WTC11 (cell line): ENCODE data around the gene CNGA4. TPM values are rescaled to one million over a fixed set of nuclear protein-coding genes. Genes with fewer than 3 reads are reported as not detected.

Source experiments
- ATAC-seq: fragments of 200-7000 bp; cut with Tn5 transposase; 2 replicates; pipeline ENCODE4 v1.10.0; 2021; ENCODE audit warnings: mild to moderate bottlenecking, moderate library complexity
- CTCF ChIA-PET: fragments of 300-600 bp; sonication (Branson Sonifier 250); formaldehyde crosslinking; loops from one replicate; lab custom pipeline; 2021; ENCODE audit warnings: antibody characterized with exemption; lab: Charles Lee
- POLR2A ChIA-PET: fragments of 350-600 bp; sonication (Branson Sonifier 250); formaldehyde crosslinking; loops from one replicate; lab custom pipeline; 2021; ENCODE audit warnings: antibody characterized with exemption; lab: Charles Lee
- DNase-seq: peaks from one replicate; pipeline ENCODE4 v3.0.0; 2021; ENCODE audit warnings: low spot score
- H3K27ac Mint-ChIP-seq: 2 replicates; pipeline ENCODE4 v1.8.0; 2021; ENCODE audit warnings: mixed read lengths
- H3K27me3 Mint-ChIP-seq: 2 replicates; pipeline ENCODE4 v1.8.0; 2021; ENCODE audit warnings: low read depth, mild to moderate bottlenecking, moderate library complexity, mixed read lengths
- H3K36me3 Mint-ChIP-seq: 2 replicates; pipeline ENCODE4 v1.8.0; 2021; ENCODE audit warnings: mixed read lengths
- H3K4me1 Mint-ChIP-seq: 2 replicates; pipeline ENCODE4 v1.8.0; 2022; ENCODE audit warnings: mixed read lengths
- H3K4me3 Mint-ChIP-seq: 2 replicates; pipeline ENCODE4 v1.8.0; 2021; ENCODE audit warnings: mild to moderate bottlenecking, moderate library complexity, mixed read lengths
- H3K9me3 Mint-ChIP-seq: 2 replicates; pipeline ENCODE4 v1.8.0; 2021; ENCODE audit warnings: mixed read lengths
- CDX4 ChIP-seq: fragments of 250-450 bp; sonication (Bioruptor Pico); IDR thresholded peaks from 2 replicates; pipeline ENCODE4 v1.9.0; 2021; ENCODE audit warnings: moderate library complexity, mild to moderate bottlenecking, inconsistent platforms, borderline replicate concordance
- CTCF ChIP-seq: fragments of 200-600 bp; IDR thresholded peaks from 2 replicates; pipeline ENCODE4 v1.8.0; 2022; ENCODE audit warnings: antibody characterized with exemption
- ELF4 ChIP-seq: sonication (generic); formaldehyde crosslinking; IDR thresholded peaks from 2 replicates; pipeline ENCODE4 v1.8.1; 2022; ENCODE audit warnings: low read depth, mild to moderate bottlenecking, moderate library complexity, missing genetic modification reagents
- ETV6 ChIP-seq: sonication (generic); formaldehyde crosslinking; IDR thresholded peaks from 2 replicates; pipeline ENCODE4 v1.8.1; 2022; ENCODE audit warnings: mild to moderate bottlenecking, missing genetic modification reagents
- FOXP1 ChIP-seq: sonication (generic); formaldehyde crosslinking; IDR thresholded peaks from 2 replicates; pipeline ENCODE4 v1.8.0; 2022; ENCODE audit warnings: missing genetic modification reagents, mild to moderate bottlenecking, moderate library complexity, borderline replicate concordance
- GRHL2 ChIP-seq: fragments of 250-450 bp; sonication (Bioruptor Pico); IDR thresholded peaks from 2 replicates; pipeline ENCODE4 v1.8.0; 2022; ENCODE audit warnings: mild to moderate bottlenecking, moderate library complexity; ENCODE audit not compliant: insufficient replicate concordance, severe bottlenecking
- GTF2I ChIP-seq: fragments of 250-450 bp; sonication (Bioruptor Pico); conservative IDR thresholded peaks from 2 replicates; pipeline ENCODE4 v1.4.0; 2021; ENCODE audit warnings: mild to moderate bottlenecking
- MAX ChIP-seq: sonication (generic); formaldehyde crosslinking; IDR thresholded peaks from 2 replicates; pipeline ENCODE4 v1.8.0; 2022; ENCODE audit warnings: mild to moderate bottlenecking, missing genetic modification reagents
- MXD4 ChIP-seq: fragments of 250-450 bp; sonication (Bioruptor Pico); IDR thresholded peaks from 2 replicates; pipeline ENCODE4 v1.8.0; 2021; ENCODE audit warnings: mild to moderate bottlenecking, moderate library complexity, borderline replicate concordance
- NFATC4 ChIP-seq: fragments of 250-450 bp; sonication (Bioruptor Pico); IDR thresholded peaks from 2 replicates; pipeline ENCODE4 v1.9.0; 2021; ENCODE audit warnings: mild to moderate bottlenecking
- NFYB ChIP-seq: sonication (generic); formaldehyde crosslinking; conservative IDR thresholded peaks from 2 replicates; pipeline ENCODE4 v1.8.0; 2022; ENCODE audit warnings: low read depth, missing genetic modification reagents
- NR2C2 ChIP-seq: sonication (generic); formaldehyde crosslinking; IDR thresholded peaks from 2 replicates; pipeline ENCODE4 v1.8.0; 2022; ENCODE audit warnings: mild to moderate bottlenecking, missing genetic modification reagents
- TEAD1 ChIP-seq: sonication (generic); formaldehyde crosslinking; IDR thresholded peaks from 2 replicates; pipeline ENCODE4 v1.8.0; 2022; ENCODE audit warnings: mild to moderate bottlenecking, missing genetic modification reagents
- TP53 ChIP-seq: sonication (generic); formaldehyde crosslinking; IDR thresholded peaks from 2 replicates; pipeline ENCODE4 v1.8.1; 2023; ENCODE audit warnings: mild to moderate bottlenecking, missing genetic modification reagents
- ZNF263 ChIP-seq: sonication (generic); formaldehyde crosslinking; IDR thresholded peaks from 2 replicates; pipeline ENCODE4 v1.8.1; 2022; ENCODE audit warnings: low read depth, mild to moderate bottlenecking, moderate library complexity, missing genetic modification reagents
- ZNF396 ChIP-seq: fragments of 250-450 bp; sonication (Bioruptor Pico); IDR thresholded peaks from 2 replicates; pipeline ENCODE4 v1.8.0; 2021; ENCODE audit warnings: mild to moderate bottlenecking, moderate library complexity, borderline replicate concordance
- ZNF671 ChIP-seq: fragments of 250-450 bp; sonication (Bioruptor Pico); IDR thresholded peaks from 2 replicates; pipeline ENCODE4 v1.8.0; 2021; ENCODE audit warnings: mild to moderate bottlenecking
- ZSCAN18 ChIP-seq: fragments of 250-450 bp; sonication (Bioruptor Pico); IDR thresholded peaks from 2 replicates; pipeline ENCODE4 v2.1.2; 2022; ENCODE audit warnings: mild to moderate bottlenecking, moderate library complexity
- total RNA-seq: library from RNA; stranded (reverse); gene quantifications from 3 replicates; pipeline ENCODE4 v1.2.3, GENCODE V29; 2021
- TF ChIP-seq, protein P1 (sequence below): sonication (generic); formaldehyde crosslinking; IDR thresholded peaks from 2 replicates; pipeline ENCODE4 v1.8.1; 2022; ENCODE audit warnings: mild to moderate bottlenecking, missing genetic modification reagents, moderate library complexity, borderline replicate concordance
- TF ChIP-seq, protein P2 (sequence below): sonication (generic); formaldehyde crosslinking; IDR thresholded peaks from 2 replicates; pipeline ENCODE4 v1.8.1; 2022; ENCODE audit warnings: mild to moderate bottlenecking, moderate library complexity, missing genetic modification reagents
- TF ChIP-seq, protein P3 (sequence below): fragments of 250-450 bp; sonication (Bioruptor Pico); IDR thresholded peaks from 2 replicates; pipeline ENCODE4 v1.8.0; 2021; ENCODE audit warnings: mild to moderate bottlenecking

The CNGA4 gene
- total RNA-seq, 1 experiment from 2014 or later, result 0.35 TPM

DNA sequence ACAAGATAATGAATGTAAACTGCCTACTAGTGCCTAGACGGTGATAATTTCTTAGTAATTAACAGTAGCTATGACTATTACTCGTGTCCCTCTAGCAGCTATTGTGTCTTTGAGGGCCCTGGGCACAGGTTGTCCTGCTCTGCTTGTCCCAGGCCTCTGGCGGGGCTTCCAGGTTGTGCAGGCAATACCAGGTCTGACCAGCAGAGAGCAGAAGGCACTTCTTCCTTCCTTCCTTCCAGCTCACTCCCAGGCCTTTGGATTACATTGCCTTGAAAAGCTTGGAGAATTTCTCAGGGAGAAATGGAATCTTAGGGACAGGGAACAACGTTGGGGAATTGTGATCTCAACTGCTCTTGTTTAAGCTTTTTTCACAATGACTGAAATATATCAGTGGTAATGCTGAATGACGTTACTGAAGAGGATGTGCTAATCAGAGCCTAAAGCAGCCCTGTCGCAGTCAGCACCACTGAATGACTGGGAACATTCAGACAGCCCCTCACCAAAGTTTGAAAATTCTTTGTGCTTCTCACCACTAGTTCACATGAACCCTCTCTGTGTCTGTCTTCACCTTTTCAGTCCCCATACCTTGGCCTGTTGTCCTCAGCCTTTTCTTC, 12.3 kb downstream of the CNGA4 start:
- H3K27me3 Mint-ChIP-seq, result peaks cover 4% of the 10 kb centered on the region
- no peak overlapping the region for H3K27ac Mint-ChIP-seq
- H3K4me1 Mint-ChIP-seq, result peaks cover 8% of the 10 kb centered on the region
- POLR2A ChIA-PET, result interaction anchor here (2.0 kb wide), 1 partner anchor 17 kb away, joined by 4 read pairs; no protein-coding TSS in a partner anchor
- H3K36me3 Mint-ChIP-seq, result no peaks in the 10 kb centered on the region
- CTCF ChIA-PET, result interaction anchor here (0.5 to 5.1 kb wide), 51 partner anchors 9 to 298 kb away, joined by 3 to 146 read pairs (median 6); partner anchors contain the start of genes CAVIN3, CCKBR, CNGA4 and FHIP1B
- TF ChIP-seq ETV6 (CRISPR knock-in tag) (no peak), NR2C2 (CRISPR knock-in tag) (no peak), MXD4 (CRISPR knock-in tag) (no peak), ZNF396 (CRISPR knock-in tag) (no peak), CTCF (peak; percentile 80), MAX (0 out of 2 replicates have a peak, but pooled peaks have one; percentile 25), NFYB (CRISPR knock-in tag) (no peak)
- H3K4me3 Mint-ChIP-seq, result no peak overlapping the region
- DNase-seq, result peak; percentile 89
- H3K9me3 Mint-ChIP-seq, result no peaks in the 10 kb centered on the region
- ATAC-seq, result peak; percentile 99

- H3K27ac Mint-ChIP-seq, result no peak overlapping the region
- TF ChIP-seq GTF2I (CRISPR knock-in tag), result no peak
- no peak for TF ChIP-seq ELF4 (CRISPR knock-in tag)
- TF ChIP-seq TEAD1 (CRISPR knock-in tag), result no peak
- no peak for TF ChIP-seq NFATC4 (CRISPR knock-in tag)
- TF ChIP-seq ZNF671, result no peak
- TF ChIP-seq, protein P1, sequence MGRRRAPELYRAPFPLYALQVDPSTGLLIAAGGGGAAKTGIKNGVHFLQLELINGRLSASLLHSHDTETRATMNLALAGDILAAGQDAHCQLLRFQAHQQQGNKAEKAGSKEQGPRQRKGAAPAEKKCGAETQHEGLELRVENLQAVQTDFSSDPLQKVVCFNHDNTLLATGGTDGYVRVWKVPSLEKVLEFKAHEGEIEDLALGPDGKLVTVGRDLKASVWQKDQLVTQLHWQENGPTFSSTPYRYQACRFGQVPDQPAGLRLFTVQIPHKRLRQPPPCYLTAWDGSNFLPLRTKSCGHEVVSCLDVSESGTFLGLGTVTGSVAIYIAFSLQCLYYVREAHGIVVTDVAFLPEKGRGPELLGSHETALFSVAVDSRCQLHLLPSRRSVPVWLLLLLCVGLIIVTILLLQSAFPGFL (CRISPR knock-in tag), result no peak
- no peak for TF ChIP-seq FOXP1 (CRISPR knock-in tag)
- TF ChIP-seq, protein P2, sequence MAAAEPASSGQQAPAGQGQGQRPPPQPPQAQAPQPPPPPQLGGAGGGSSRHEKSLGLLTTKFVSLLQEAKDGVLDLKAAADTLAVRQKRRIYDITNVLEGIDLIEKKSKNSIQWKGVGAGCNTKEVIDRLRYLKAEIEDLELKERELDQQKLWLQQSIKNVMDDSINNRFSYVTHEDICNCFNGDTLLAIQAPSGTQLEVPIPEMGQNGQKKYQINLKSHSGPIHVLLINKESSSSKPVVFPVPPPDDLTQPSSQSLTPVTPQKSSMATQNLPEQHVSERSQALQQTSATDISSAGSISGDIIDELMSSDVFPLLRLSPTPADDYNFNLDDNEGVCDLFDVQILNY (CRISPR knock-in tag), result no peak
- no peak for TF ChIP-seq GRHL2
- TF ChIP-seq ZSCAN18 (CRISPR knock-in tag), result no peak
- TF ChIP-seq TP53, result no peak
- no peak for TF ChIP-seq ZNF263 (CRISPR knock-in tag)
- TF ChIP-seq, protein P3, sequence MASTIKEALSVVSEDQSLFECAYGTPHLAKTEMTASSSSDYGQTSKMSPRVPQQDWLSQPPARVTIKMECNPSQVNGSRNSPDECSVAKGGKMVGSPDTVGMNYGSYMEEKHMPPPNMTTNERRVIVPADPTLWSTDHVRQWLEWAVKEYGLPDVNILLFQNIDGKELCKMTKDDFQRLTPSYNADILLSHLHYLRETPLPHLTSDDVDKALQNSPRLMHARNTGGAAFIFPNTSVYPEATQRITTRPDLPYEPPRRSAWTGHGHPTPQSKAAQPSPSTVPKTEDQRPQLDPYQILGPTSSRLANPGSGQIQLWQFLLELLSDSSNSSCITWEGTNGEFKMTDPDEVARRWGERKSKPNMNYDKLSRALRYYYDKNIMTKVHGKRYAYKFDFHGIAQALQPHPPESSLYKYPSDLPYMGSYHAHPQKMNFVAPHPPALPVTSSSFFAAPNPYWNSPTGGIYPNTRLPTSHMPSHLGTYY (CRISPR knock-in tag), result no peak
- TF ChIP-seq CDX4 (CRISPR knock-in tag), result no peak
- ChIA-PET POLR2A (no interaction called here), CTCF (interaction anchor here (0.8 to 5.1 kb wide), 21 partner anchors 9 to 316 kb away, joined by 3 to 146 read pairs (median 18); partner anchors contain the start of genes CAVIN3, CCKBR and CNGA4)
- no peak overlapping the region for H3K4me3 Mint-ChIP-seq
- peaks cover 3% of the 10 kb centered on the region for H3K27me3 Mint-ChIP-seq
- H3K36me3 Mint-ChIP-seq, result no peaks in the 10 kb centered on the region
- peaks cover 8% of the 10 kb centered on the region for H3K4me1 Mint-ChIP-seq
- H3K9me3 Mint-ChIP-seq, result no peaks in the 10 kb centered on the region
- DNase-seq (no peak), ATAC-seq (no peak)
These were observed 13.1 kb downstream of the CNGA4 start for GRCh38 chr11:6251990-6252473.
